Heart left ventricle (tissue), 16 donors: ENCODE data around the gene RLN1. TPM values are rescaled to one million over a fixed set of nuclear protein-coding genes. Genes with fewer than 3 reads are reported as not detected.

Experiments used
- ATAC-seq, 4 donors: fragments of 200-7000 bp; cut with Tn5 transposase; one replicate each; pipeline ENCODE4 v1.9.1; 2020 to 2022; ENCODE audit warnings: moderate library complexity in 4 of 4, mild to moderate bottlenecking in 3 of 4, moderate number of reproducible peaks in 1 of 4
- DNase-seq, 5 donors: peaks; one replicate each; pipeline ENCODE4 v3.0.0-alpha.2; 2020
- H3K27ac ChIP-seq, 12 donors: fragments of 200-600 bp; sonication (generic) in 4 of 12; one replicate each; pipeline versions ENCODE4 v1.5.0 to v1.8.0; 2016 to 2022; ENCODE audit warnings: mild to moderate bottlenecking in 2 of 12
- H3K27me3 ChIP-seq, 9 donors: fragments of 200-600 bp; sonication (generic) in 2 of 9; one replicate each; pipeline versions ENCODE4 v1.5.1 to v1.8.0; 2016 to 2022; ENCODE audit warnings: mild to moderate bottlenecking in 3 of 9
- H3K36me3 ChIP-seq, 9 donors: fragments of 200-600 bp; sonication (generic) in 2 of 9; one replicate each; pipeline versions ENCODE4 v1.5.0 to v1.8.0; 2018 to 2022; ENCODE audit warnings: mild to moderate bottlenecking in 2 of 9
- H3K4me1 ChIP-seq, 12 donors: fragments of 200-600 bp; sonication (generic) in 4 of 12; one replicate each; pipeline versions ENCODE4 v1.5.0 to v1.8.0; 2016 to 2022; ENCODE audit warnings: mild to moderate bottlenecking in 3 of 12
- H3K4me3 ChIP-seq, 12 donors: fragments of 200-600 bp; sonication (generic) in 4 of 12; one replicate each; pipeline versions ENCODE4 v1.5.0 to v1.8.0; 2017 to 2022; ENCODE audit warnings: mild to moderate bottlenecking in 9 of 12, moderate library complexity in 4 of 12
- H3K9me3 ChIP-seq, 12 donors: fragments of 200-600 bp; sonication (generic) in 4 of 12; one replicate each; pipeline versions ENCODE4 v1.5.0 to v1.8.0; 2016 to 2022; ENCODE audit warnings: mild to moderate bottlenecking in 1 of 12
- POLR2A ChIP-seq, 2 donors: fragments of 450-650 bp; IDR thresholded peaks; one replicate each; pipeline ENCODE4 v1.6.1; 2017; ENCODE audit warnings: antibody characterized with exemption in 2 of 2, mild to moderate bottlenecking in 2 of 2, moderate library complexity in 2 of 2
- WGBS, 4 donors: extraction: QIAGEN DNeasy Blood & Tissue Kit in 2 of 4; methylation state at CpG; one replicate each; pipeline versions ENCODE4 v1.1.5 to v1.1.7; 2013 to 2018; 5-methylcytosine and 5-hydroxymethylcytosine counted together
- intact Hi-C, 10 donors: fragments of 100-400 bp; cut with DNase I; formaldehyde crosslinking; loops; one replicate each; pipeline versions ENCODE4 v1.11.1 to v1.14.2; 2022
- polyA plus RNA-seq, 2 donors: library from polyadenylated mRNA; stranded (reverse); fragments of 200-250 nt; gene quantifications; one replicate each; pipeline ENCODE4 v1.2.3, GENCODE V29; 2013
- total RNA-seq, 9 donors: library from RNA; depleted of rRNA in 2 of 9; stranded (reverse); fragments of >200 nt in 2 of 9; fragmentation: NEBNext Ultra II Directional in 3 of 9; extraction: Animal tissue kit (Norgen Biotek cat#: 25700) in 3 of 9; gene quantifications; one replicate each; pipeline versions ENCODE4 v1.1.0 to v1.2.4, GENCODE V29; 2016 to 2023
- TF ChIP-seq, protein P1 (sequence below), 12 donors: fragments of 200-600 bp; sonication (generic) in 4 of 12; IDR thresholded peaks; one replicate each; pipeline versions ENCODE4 v1.5.0 to v1.8.0; 2018 to 2022; ENCODE audit warnings: antibody characterized with exemption in 12 of 12, mild to moderate bottlenecking in 5 of 12
- donor health status: ischemic (EF 13 %, LVEDD 7.1; RV severe dilation, severe dysfunction).
- donor health status: healthy with polysubstance abuse.
- donor health status: DM: no; HTN: yes; CAD: no.
- donor health status: DM: no; HTN: no; CAD: no.
- donor health status: ischemic (EF 25% LVEDD 6.9; RV normal size, moderate dysfunction).
- donor health status: ischemic (EF 25% LVEDD 5.7; RV mildly dilated, moderate dysfunction).
- donor health status: healthy.
- donor health status: DM: yes; HTN: yes; CAD: no.
- donor health status: ischemic (EF 35%, LVEDD 5.7; RV mildly dilated, moderate dysfunction).
- donor health status: nonischemic (EF 11% LVEDD 7.7; RV severe dilation, severe dysfunction).
- donor health status: DM: yes; HTN: yes; CAD: no.
- donor health status: PGD.
- donor health status: ischemic (EF 29% LVEDD 5.4; RV normal size, mild dysfunction).
- donor health status: nonischemic (EF 23%, LVEDD 6.1; RV moderate dilation, normal function).

The RLN1 gene
- total and polyA plus RNA-seq, 11 donors, result 0.18 to 0.40 (median 0.28) TPM; not detected in 8

DNA sequence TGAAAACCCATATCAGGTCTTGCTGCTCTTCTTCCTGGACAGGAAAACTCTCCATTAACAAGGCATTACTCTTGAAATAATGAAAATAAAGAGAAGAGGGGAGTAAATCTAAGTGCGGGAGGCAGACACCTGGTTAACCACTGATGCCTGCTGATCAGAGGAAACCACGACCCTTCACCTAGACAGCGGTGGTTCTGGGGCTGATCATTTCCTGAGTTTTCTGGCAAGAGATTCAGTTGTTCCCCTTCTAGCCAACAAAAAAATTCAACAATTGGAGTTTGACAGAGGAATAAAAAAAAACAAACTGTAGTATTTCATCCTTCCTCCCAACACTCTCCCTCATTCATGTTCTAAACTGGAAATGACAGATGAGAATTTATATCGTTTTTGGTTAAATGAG is 38.1 kb downstream of the RLN1 start:
- Histone ChIP-seq H3K27me3 (no peaks in the 10 kb centered on the region), H3K36me3 (no peaks in the 10 kb centered on the region), H3K27ac (no peak overlapping the region), H3K9me3 (no peaks in the 10 kb centered on the region), H3K4me1 (peaks cover 0 to 3% (median 0%) of the 10 kb centered on the region in 12 donors), H3K4me3 (no peak overlapping the region)
- ATAC-seq (no peak), DNase-seq (no peak)
- 55 to 60% (median 58%) methylated on average over 4 of the region's 4 CpGs for WGBS, 4 donors
- intact Hi-C loops, result no loop called here
- no peak for TF ChIP-seq POLR2A (IDR thresholded peaks at IDR 0.05)
- TF ChIP-seq, protein P1, sequence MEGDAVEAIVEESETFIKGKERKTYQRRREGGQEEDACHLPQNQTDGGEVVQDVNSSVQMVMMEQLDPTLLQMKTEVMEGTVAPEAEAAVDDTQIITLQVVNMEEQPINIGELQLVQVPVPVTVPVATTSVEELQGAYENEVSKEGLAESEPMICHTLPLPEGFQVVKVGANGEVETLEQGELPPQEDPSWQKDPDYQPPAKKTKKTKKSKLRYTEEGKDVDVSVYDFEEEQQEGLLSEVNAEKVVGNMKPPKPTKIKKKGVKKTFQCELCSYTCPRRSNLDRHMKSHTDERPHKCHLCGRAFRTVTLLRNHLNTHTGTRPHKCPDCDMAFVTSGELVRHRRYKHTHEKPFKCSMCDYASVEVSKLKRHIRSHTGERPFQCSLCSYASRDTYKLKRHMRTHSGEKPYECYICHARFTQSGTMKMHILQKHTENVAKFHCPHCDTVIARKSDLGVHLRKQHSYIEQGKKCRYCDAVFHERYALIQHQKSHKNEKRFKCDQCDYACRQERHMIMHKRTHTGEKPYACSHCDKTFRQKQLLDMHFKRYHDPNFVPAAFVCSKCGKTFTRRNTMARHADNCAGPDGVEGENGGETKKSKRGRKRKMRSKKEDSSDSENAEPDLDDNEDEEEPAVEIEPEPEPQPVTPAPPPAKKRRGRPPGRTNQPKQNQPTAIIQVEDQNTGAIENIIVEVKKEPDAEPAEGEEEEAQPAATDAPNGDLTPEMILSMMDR (IDR thresholded peaks at IDR 0.05), result no peak

DNA sequence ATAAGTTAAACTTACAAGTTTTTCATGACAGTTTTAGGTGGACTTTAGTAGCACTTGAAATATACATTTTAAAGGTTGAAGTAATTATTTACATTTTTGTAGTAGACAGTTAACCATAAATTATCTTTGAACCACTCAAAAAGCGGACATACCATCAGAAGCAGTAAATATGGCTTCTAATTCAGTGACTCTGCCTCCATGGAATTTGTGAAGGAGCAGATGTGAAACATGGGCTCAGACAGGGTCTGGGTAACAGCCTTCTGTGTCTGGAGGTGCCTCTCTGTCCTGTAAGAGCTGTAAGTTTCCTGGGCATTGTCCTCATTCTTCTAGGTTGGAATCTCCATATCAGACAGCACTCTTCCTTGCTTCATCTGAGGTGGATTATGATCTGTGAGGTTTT is 47.5 kb downstream of the RLN1 start:
- Histone ChIP-seq H3K27me3 (peaks cover 0 to 5% (median 0%) of the 10 kb centered on the region in 9 donors), H3K4me3 (no peak overlapping the region), H3K36me3 (no peaks in the 10 kb centered on the region), H3K9me3 (peaks cover 0 to 10% (median 0%) of the 10 kb centered on the region in 12 donors), H3K4me1 (no peaks in the 10 kb centered on the region), H3K27ac (no peak overlapping the region)
- DNase-seq, result no peak
- intact Hi-C loops, result no loop called here
- WGBS, 4 donors, result 76 to 91% (median 87%) methylated on average over 1 of the region's 1 CpG
- TF ChIP-seq, protein P1 (IDR thresholded peaks at IDR 0.05), result no peak
- no peak for TF ChIP-seq POLR2A (IDR thresholded peaks at IDR 0.05)
- no peak for ATAC-seq

DNA sequence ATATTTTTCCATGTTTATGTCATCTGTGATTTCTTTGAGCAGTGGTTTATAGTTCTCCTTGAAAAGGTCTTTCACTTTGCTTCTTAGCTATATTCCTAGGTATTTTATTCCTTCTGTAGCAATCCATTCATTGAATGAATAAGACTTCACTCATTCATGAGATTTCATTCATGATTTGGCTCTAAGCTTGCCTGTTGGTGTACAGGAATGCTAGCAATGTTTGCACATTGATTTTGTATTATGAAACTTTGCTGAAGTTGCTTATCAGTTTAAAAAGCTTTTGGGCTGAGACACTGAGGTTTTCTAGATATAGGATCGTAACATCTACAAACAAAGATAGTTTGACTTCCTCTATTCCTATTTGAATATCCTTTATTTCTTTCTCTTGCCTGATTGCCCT is 51.1 kb downstream of the RLN1 start:
- no peak overlapping the region for H3K27ac ChIP-seq
- H3K4me1 ChIP-seq, result no peaks in the 10 kb centered on the region
- WGBS, 4 donors, result 3 to 70% (median 49%) methylated on average over 1 of the region's 1 CpG
- H3K4me3 ChIP-seq, result no peak overlapping the region
- intact Hi-C loops, result no loop called here
- H3K27me3 ChIP-seq, result peaks cover 0 to 5% (median 0%) of the 10 kb centered on the region in 9 donors
- ATAC-seq (no peak), DNase-seq (no peak)
- TF ChIP-seq POLR2A (IDR thresholded peaks at IDR 0.05), result no peak
- TF ChIP-seq, protein P1 (IDR thresholded peaks at IDR 0.05), result no peak
- H3K9me3 ChIP-seq, result peaks cover 0 to 6% (median 0%) of the 10 kb centered on the region in 12 donors
- H3K36me3 ChIP-seq, result no peaks in the 10 kb centered on the region

DNA sequence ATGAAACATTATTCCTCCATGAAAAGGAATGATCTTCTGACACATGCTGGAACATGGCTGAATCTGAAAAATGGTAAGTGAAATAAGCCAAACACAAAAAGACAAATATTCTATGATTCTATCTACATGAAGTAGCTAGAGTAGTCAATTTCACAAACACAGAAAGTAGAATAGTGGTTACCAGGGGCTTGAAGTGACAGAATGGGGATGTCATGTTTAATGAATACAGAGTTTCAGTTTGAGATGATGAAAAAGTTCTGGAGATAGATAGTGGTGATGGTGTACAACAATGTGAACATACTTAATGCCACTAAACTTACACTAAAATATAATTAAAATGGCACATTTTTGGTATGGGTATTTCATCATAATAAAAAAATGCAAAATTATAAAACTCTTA is 53.4 kb downstream of the RLN1 start:
- ATAC-seq, result no peak
- no peaks in the 10 kb centered on the region for H3K4me1 ChIP-seq
- H3K9me3 ChIP-seq, result peaks cover 0 to 11% (median 0%) of the 10 kb centered on the region in 12 donors
- intact Hi-C loops, result no loop called here
- H3K4me3 ChIP-seq, result no peak overlapping the region
- H3K27me3 ChIP-seq, result peaks cover 0 to 3% (median 0%) of the 10 kb centered on the region in 9 donors
- no peaks in the 10 kb centered on the region for H3K36me3 ChIP-seq
- DNase-seq, result no peak
- no peak overlapping the region for H3K27ac ChIP-seq
- TF ChIP-seq POLR2A (IDR thresholded peaks at IDR 0.05), result no peak
- TF ChIP-seq, protein P1 (IDR thresholded peaks at IDR 0.05), result no peak

Other genes starting within 250 kb of the RLN1 start
- gene INSL6, start 154.2 kb downstream of the RLN1 start, total RNA-seq, result not detected
- not detected for gene INSL6, start 154.2 kb downstream of the RLN1 start, polyA plus RNA-seq
- gene INSL4, start 108.5 kb downstream of the RLN1 start, total RNA-seq, result not detected
- not detected for gene INSL4, start 108.5 kb downstream of the RLN1 start, polyA plus RNA-seq
- 1 to 10 TPM in 1 of 9 donors, under 1 TPM in 2, not detected in 6; 0.45 to 1.7 (median 0.56) TPM for gene RLN2, start 35.2 kb downstream of the RLN1 start, total RNA-seq
- gene RLN2, start 35.2 kb downstream of the RLN1 start, polyA plus RNA-seq, result under 1 TPM in 1 of 2 donors, not detected in 1; 0.50 TPM
- gene PLGRKT, start 98.0 kb upstream of the RLN1 start, total RNA-seq, result 10 to 100 TPM; 20.8 to 37.2 (median 31.0) TPM
- gene PLGRKT, start 98.0 kb upstream of the RLN1 start, polyA plus RNA-seq, result 10 to 100 TPM; 26.1 to 32.7 TPM
- gene CD274, start 110.7 kb upstream of the RLN1 start, total RNA-seq, result 10 to 100 TPM; 11.6 to 54.4 (median 15.7) TPM
- 10 to 100 TPM in 1 of 2 donors, 1 to 10 TPM in 1; 3.5 to 50.1 TPM for gene CD274, start 110.7 kb upstream of the RLN1 start, polyA plus RNA-seq
- 10 to 100 TPM in 1 of 9 donors, 1 to 10 TPM in 5, under 1 TPM in 3; 0.86 to 10.5 (median 1.4) TPM for gene PDCD1LG2, start 170.7 kb upstream of the RLN1 start, total RNA-seq
- gene PDCD1LG2, start 170.7 kb upstream of the RLN1 start, polyA plus RNA-seq, result under 1 TPM; 0.53 to 0.72 TPM